Caco-2 (cell line): ENCODE measurements around the gene KCNIP1. TPM values are rescaled to one million over a fixed set of nuclear protein-coding genes. Genes with fewer than 3 reads are reported as not detected.

Experiments
- BruUV-seq: library from RNA; stranded (reverse); fragments of 400-500 nt; replicated peaks from 2 replicates; lab custom pipeline; 2021; lab: Mats Ljungman, UMichigan
- CTCF ChIA-PET: fragments of 300-600 bp; sonication (Branson Sonifier 250); formaldehyde crosslinking; loops from one replicate; lab custom pipeline; 2022; ENCODE audit warnings: antibody characterized with exemption; lab: Charles Lee
- POLR2A ChIA-PET: fragments of 300-600 bp; sonication (Branson Sonifier 250); formaldehyde crosslinking; loops from one replicate; lab custom pipeline; 2022; ENCODE audit warnings: antibody characterized with exemption; lab: Charles Lee
- DNase-seq, 2 experiments: peaks; one replicate each; pipeline versions ENCODE4 v3.0.0 to v3.0.0-alpha.2; 2020 to 2022
- H3K27me3 ChIP-seq: replicated peaks from 2 replicates; pipeline ENCODE4 v1.6.0; 2011; ENCODE audit warnings: low read length; ENCODE audit not compliant: control insufficient read depth, insufficient read depth
- H3K36me3 ChIP-seq: 2 replicates; pipeline ENCODE4 v1.5.1; 2011; ENCODE audit warnings: low read length; ENCODE audit not compliant: control insufficient read depth, insufficient read depth
- H3K4me1 ChIP-seq: fragments of 250-450 bp; sonication (Bioruptor Pico); 2 replicates; pipeline ENCODE4 v1.5.1; 2020; ENCODE audit warnings: mild to moderate bottlenecking
- H3K4me3 ChIP-seq: 2 replicates; pipeline ENCODE4 v1.5.1; 2011; ENCODE audit warnings: low read depth, mild to moderate bottlenecking, control low read depth, low read length
- H3K9me3 ChIP-seq: fragments of 250-450 bp; sonication (Bioruptor Pico); 2 replicates; pipeline ENCODE4 v1.5.1; 2020; ENCODE audit warnings: mild to moderate bottlenecking, moderate library complexity
- H3K27ac Mint-ChIP-seq: one replicate; pipeline ENCODE4 v1.8.0; 2022; ENCODE audit warnings: mixed read lengths; ENCODE audit not compliant: unreplicated experiment
- H3K27me3 Mint-ChIP-seq: one replicate; pipeline ENCODE4 v1.8.0; 2022; ENCODE audit warnings: mixed read lengths; ENCODE audit not compliant: insufficient read depth, unreplicated experiment
- H3K36me3 Mint-ChIP-seq: one replicate; pipeline ENCODE4 v1.8.0; 2022; ENCODE audit warnings: mild to moderate bottlenecking, mixed read lengths; ENCODE audit not compliant: insufficient read depth, unreplicated experiment
- H3K4me1 Mint-ChIP-seq: one replicate; pipeline ENCODE4 v1.8.0; 2022; ENCODE audit warnings: low read depth, mixed read lengths; ENCODE audit not compliant: unreplicated experiment
- H3K4me3 Mint-ChIP-seq: one replicate; pipeline ENCODE4 v1.8.0; 2022; ENCODE audit warnings: mild to moderate bottlenecking, moderate library complexity, mixed read lengths; ENCODE audit not compliant: unreplicated experiment
- H3K9me3 Mint-ChIP-seq: one replicate; pipeline ENCODE4 v1.8.0; 2022; ENCODE audit warnings: mixed read lengths; ENCODE audit not compliant: unreplicated experiment
- intact Hi-C: fragments of 100-400 bp; cut with micrococcal nuclease; formaldehyde crosslinking; loops from one replicate; pipeline ENCODE4 v1.10.0; 2022; ENCODE audit not compliant: unreplicated experiment
- total RNA-seq: library from RNA; stranded (reverse); gene quantifications from 2 replicates; pipeline ENCODE4 v1.2.3, GENCODE V29; 2022
- TF ChIP-seq, protein P1 (sequence below), 2 experiments: fragments of 200-600 bp in 1 of 2; IDR thresholded peaks; 1 replicate in 1 of 2; 2 replicates in 1 of 2; pipeline versions ENCODE4 v1.5.1 to v1.8.0; 2011 to 2022; ENCODE audit warnings: antibody characterized with exemption in 1 of 2, control low read depth in 1 of 2, inconsistent platforms in 1 of 2, low read depth in 1 of 2, low read length in 1 of 2, mild to moderate bottlenecking in 1 of 2, moderate library complexity in 1 of 2; ENCODE audit not compliant: insufficient read depth in 1 of 2, severe bottlenecking in 1 of 2, unreplicated experiment in 1 of 2

KCNIP1 gene
- total RNA-seq, 1 experiment from 2014 or later, result not detected

DNA sequence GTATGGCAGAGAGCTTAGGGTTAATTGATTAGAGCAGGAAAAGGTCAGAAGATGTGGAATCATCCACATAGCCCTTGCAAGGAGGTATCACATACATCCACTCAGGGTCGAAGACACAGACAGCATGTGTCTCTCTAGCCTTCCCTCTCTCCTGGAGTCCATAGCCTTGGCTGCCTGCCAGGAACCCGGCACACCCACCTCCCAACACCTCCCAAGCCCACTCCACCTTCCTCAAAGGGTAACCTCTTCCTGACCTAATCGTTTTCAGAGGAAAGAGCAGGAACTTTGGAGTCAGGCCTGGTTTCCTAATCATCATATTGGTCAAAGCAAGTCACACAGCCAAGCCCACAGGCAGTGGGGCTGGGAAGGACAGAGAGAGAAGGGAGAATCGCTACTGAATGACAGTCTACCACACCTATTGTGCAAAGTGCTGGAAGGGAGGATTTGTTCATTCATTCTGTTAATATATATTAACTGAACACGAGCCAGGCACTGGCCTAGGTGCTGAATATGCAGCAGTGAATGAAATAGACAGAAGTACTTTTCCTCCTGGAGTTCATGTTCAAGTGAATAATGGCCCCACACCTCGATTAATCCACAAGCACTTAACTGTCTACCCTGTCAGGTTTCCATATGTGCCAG is 107.8 kb downstream of the KCNIP1 start:
- H3K9me3 Mint-ChIP-seq, result no peaks in the 10 kb centered on the region
- DNase-seq, result no peak

DNA sequence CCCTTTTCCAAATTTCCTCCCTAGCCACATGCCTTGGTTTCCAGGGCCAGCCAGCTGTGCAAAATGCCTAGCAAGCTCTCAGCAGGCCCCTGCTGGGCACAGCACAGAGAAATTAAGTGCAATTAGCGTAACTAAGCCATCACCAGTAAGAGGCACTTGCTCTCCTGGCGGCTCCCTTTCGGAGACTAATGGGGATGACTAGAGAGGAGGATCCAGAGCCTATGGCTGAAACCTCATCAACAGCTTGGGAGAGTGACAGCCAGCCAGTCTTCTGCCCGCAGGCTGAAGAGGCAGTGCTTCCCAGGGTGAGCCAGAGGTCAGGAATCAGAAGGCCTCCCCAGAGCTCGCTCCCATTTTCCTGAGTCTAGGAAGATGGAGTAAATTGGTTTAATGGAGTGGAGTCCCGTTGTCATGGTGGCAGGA is 108.4 kb downstream of the KCNIP1 start:
- intact Hi-C loops, result no loop called here
- H3K9me3 Mint-ChIP-seq, result no peaks in the 10 kb centered on the region
- TF ChIP-seq, protein P1, sequence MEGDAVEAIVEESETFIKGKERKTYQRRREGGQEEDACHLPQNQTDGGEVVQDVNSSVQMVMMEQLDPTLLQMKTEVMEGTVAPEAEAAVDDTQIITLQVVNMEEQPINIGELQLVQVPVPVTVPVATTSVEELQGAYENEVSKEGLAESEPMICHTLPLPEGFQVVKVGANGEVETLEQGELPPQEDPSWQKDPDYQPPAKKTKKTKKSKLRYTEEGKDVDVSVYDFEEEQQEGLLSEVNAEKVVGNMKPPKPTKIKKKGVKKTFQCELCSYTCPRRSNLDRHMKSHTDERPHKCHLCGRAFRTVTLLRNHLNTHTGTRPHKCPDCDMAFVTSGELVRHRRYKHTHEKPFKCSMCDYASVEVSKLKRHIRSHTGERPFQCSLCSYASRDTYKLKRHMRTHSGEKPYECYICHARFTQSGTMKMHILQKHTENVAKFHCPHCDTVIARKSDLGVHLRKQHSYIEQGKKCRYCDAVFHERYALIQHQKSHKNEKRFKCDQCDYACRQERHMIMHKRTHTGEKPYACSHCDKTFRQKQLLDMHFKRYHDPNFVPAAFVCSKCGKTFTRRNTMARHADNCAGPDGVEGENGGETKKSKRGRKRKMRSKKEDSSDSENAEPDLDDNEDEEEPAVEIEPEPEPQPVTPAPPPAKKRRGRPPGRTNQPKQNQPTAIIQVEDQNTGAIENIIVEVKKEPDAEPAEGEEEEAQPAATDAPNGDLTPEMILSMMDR (IDR thresholded peaks at IDR 0.05; ENCODE audit: insufficient read depth in 1 of 2, low read depth in 1 of 2, low read length in 1 of 2, severe bottlenecking in 1 of 2, unreplicated experiment in 1 of 2), result no peak
- BruUV-seq, result no TSS peak
- Histone ChIP-seq H3K36me3 (no peaks in the 10 kb centered on the region), H3K27me3 (0 out of 2 replicates have a peak, but pooled peaks cover 2% of the 10 kb centered on the region), H3K4me3 (no peak overlapping the region), H3K4me1 (no peaks in the 10 kb centered on the region), H3K9me3 (no peaks in the 10 kb centered on the region)
- ChIA-PET CTCF (no interaction called here), POLR2A (no interaction called here)
- no peaks in the 10 kb centered on the region for H3K4me1 Mint-ChIP-seq
- no peak overlapping the region for H3K4me3 Mint-ChIP-seq
- no peak for DNase-seq
- H3K27ac Mint-ChIP-seq, result no peak overlapping the region
- peaks cover 12% of the 10 kb centered on the region for H3K27me3 Mint-ChIP-seq
- no peaks in the 10 kb centered on the region for H3K36me3 Mint-ChIP-seq

More for the DNA sequence above, 107.8 kb downstream of the KCNIP1 start:
- Histone ChIP-seq H3K4me3 (no peak overlapping the region), H3K27me3 (no peaks in the 10 kb centered on the region), H3K9me3 (no peaks in the 10 kb centered on the region), H3K4me1 (no peaks in the 10 kb centered on the region), H3K36me3 (no peaks in the 10 kb centered on the region)
- Mint-ChIP-seq H3K36me3 (no peaks in the 10 kb centered on the region), H3K4me3 (no peak overlapping the region), H3K27ac (no peak overlapping the region), H3K27me3 (peaks cover 14% of the 10 kb centered on the region), H3K4me1 (no peaks in the 10 kb centered on the region)
- ChIA-PET POLR2A (no interaction called here), CTCF (no interaction called here)
- intact Hi-C loops, result no loop called here
- TF ChIP-seq, protein P1 (IDR thresholded peaks at IDR 0.05; ENCODE audit: insufficient read depth in 1 of 2, low read depth in 1 of 2, low read length in 1 of 2, severe bottlenecking in 1 of 2, unreplicated experiment in 1 of 2), result no peak
- no TSS peak for BruUV-seq

DNA sequence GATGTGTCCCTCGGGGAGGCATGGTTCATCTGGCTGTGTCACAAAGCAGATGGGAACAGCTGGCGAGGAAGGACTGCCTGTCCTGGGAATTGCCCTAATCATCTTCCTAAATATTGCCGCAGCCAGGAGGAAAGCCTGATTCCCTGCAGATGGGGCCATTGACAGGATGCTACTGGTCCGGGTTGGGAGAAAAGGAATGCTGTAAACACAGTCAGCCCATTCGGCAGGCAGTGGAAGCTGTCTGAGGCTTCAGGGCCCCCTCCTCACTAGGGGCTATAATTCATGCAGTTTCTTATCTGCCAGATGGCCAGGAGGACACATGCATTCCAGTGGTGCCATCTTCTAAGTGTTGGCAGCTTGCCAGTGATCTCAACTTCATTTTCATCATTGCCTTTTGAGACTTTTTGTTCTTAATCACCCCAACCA is 110.3 kb downstream of the KCNIP1 start:
- H3K4me1 ChIP-seq, result no peaks in the 10 kb centered on the region
- H3K4me3 ChIP-seq, result no peak overlapping the region
- DNase-seq, result no peak
- no peak overlapping the region for H3K27ac Mint-ChIP-seq
- intact Hi-C loops, result no loop called here
- TF ChIP-seq, protein P1 (IDR thresholded peaks at IDR 0.05; ENCODE audit: insufficient read depth in 1 of 2, low read depth in 1 of 2, low read length in 1 of 2, severe bottlenecking in 1 of 2, unreplicated experiment in 1 of 2), result no peak
- no TSS peak for BruUV-seq
- no peaks in the 10 kb centered on the region for H3K36me3 Mint-ChIP-seq
- H3K9me3 ChIP-seq, result no peaks in the 10 kb centered on the region
- POLR2A ChIA-PET, result no interaction called here
- H3K4me3 Mint-ChIP-seq, result no peak overlapping the region
- no peaks in the 10 kb centered on the region for H3K36me3 ChIP-seq
- H3K27me3 Mint-ChIP-seq, result peaks cover 9% of the 10 kb centered on the region
- CTCF ChIA-PET, result no interaction called here
- H3K9me3 Mint-ChIP-seq, result no peaks in the 10 kb centered on the region
- 0 out of 2 replicates have a peak, but pooled peaks cover 2% of the 10 kb centered on the region for H3K27me3 ChIP-seq
- no peaks in the 10 kb centered on the region for H3K4me1 Mint-ChIP-seq
